Measurements from ENCODE around the gene CENPH.
A peak's percentile ranks its signal among the peaks of the same experiment; 100 is the strongest.
"Not testable (repeated sequence)": the region's sequence is repeated elsewhere in the genome, so short reads cannot be mapped to it uniquely, and the experiment has no call there.

Gene CENPH

DNA sequence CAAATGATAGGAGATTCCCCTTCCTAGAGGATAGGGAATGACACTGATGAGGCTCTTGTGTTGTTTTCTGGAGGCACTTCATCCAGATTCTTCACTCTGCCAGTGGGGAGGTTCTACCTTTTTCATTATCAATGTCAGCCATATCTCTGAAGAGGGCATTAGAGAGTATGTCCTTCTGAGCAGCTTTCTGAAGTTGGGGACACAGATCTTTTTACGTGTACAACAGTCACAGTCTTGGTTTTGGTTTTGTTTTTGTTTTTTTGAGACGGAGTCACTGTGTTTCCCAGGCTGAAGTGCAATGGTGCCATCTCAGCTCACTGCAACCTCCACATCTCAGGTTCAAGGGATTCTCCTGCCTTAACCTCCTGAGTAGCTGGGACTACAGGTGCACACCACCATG is 22.6 kb downstream of the CENPH start:
- TF ChIP-seq, protein P1, sequence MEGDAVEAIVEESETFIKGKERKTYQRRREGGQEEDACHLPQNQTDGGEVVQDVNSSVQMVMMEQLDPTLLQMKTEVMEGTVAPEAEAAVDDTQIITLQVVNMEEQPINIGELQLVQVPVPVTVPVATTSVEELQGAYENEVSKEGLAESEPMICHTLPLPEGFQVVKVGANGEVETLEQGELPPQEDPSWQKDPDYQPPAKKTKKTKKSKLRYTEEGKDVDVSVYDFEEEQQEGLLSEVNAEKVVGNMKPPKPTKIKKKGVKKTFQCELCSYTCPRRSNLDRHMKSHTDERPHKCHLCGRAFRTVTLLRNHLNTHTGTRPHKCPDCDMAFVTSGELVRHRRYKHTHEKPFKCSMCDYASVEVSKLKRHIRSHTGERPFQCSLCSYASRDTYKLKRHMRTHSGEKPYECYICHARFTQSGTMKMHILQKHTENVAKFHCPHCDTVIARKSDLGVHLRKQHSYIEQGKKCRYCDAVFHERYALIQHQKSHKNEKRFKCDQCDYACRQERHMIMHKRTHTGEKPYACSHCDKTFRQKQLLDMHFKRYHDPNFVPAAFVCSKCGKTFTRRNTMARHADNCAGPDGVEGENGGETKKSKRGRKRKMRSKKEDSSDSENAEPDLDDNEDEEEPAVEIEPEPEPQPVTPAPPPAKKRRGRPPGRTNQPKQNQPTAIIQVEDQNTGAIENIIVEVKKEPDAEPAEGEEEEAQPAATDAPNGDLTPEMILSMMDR (conservative IDR thresholded peaks at IDR 0.05; ENCODE audit: low read depth, low read length), result no peak
- H3K4me3 ChIP-seq (ENCODE audit: low read depth, low read length), result no peak overlapping the region
- no peak for DNase-seq (ENCODE audit: low read depth)

DNA sequence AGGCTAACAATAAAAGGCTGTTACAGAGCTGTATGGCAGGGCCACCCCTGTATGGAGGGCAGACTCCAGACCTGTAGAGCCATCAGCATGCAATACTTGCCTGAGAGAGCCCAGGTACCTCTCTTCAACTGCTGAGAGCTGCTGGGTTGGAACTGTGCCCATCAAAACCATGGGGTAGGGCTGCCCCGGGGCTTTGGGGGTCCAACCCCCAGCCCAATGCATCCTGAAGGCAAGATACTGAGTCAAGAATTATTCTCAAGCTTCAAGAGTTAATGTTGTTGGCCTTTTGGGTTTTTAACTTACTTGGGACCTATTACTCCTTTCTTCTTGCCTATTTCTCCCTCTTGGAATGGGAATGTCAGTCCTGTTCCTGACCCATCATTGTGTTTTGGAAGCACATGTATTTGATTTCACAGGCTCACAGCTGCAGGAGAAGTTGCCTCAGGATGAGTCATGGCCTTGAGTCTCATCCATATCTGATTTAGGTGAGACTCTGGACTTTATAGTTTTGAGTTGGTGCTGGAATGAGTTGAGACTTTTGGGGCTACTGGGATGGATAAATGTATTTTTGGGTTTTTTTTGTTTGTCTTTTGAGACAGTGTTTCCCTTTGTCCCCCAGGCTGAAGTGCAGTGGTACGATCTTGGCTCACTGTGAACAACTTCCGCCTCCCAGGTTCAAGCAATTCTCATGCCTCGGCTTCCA is 24.3 kb downstream of the CENPH start:
- H3K4me3 ChIP-seq (ENCODE audit: low read depth, low read length), result no peak overlapping the region
- TF ChIP-seq, protein P1 (conservative IDR thresholded peaks at IDR 0.05; ENCODE audit: low read depth, low read length), result no peak
- peak; percentile 65 for DNase-seq (ENCODE audit: low read depth)

DNA sequence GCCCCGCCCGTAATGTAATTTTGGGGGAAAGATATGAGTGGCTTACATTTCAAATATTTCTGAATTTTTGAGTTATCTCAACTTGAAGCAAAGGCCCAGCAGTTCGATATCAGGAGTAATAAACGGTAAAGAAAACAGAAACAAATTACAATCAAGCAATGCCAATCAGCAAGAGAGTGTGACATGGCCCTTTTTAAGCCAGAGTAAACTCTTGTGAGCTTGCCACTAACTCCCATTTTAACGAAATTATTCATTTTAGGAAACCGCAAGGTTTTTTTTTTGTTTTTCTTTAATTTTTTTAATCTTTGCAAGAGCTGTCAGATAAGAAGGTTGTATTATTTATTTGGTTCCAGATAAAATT is 27.7 kb downstream of the CENPH start:
- no peak for DNase-seq (ENCODE audit: low read depth)
- TF ChIP-seq, protein P1 (conservative IDR thresholded peaks at IDR 0.05; ENCODE audit: low read depth, low read length), result no peak
- peak overlapping the region; percentile 100 for H3K4me3 ChIP-seq (ENCODE audit: low read depth, low read length)

DNA sequence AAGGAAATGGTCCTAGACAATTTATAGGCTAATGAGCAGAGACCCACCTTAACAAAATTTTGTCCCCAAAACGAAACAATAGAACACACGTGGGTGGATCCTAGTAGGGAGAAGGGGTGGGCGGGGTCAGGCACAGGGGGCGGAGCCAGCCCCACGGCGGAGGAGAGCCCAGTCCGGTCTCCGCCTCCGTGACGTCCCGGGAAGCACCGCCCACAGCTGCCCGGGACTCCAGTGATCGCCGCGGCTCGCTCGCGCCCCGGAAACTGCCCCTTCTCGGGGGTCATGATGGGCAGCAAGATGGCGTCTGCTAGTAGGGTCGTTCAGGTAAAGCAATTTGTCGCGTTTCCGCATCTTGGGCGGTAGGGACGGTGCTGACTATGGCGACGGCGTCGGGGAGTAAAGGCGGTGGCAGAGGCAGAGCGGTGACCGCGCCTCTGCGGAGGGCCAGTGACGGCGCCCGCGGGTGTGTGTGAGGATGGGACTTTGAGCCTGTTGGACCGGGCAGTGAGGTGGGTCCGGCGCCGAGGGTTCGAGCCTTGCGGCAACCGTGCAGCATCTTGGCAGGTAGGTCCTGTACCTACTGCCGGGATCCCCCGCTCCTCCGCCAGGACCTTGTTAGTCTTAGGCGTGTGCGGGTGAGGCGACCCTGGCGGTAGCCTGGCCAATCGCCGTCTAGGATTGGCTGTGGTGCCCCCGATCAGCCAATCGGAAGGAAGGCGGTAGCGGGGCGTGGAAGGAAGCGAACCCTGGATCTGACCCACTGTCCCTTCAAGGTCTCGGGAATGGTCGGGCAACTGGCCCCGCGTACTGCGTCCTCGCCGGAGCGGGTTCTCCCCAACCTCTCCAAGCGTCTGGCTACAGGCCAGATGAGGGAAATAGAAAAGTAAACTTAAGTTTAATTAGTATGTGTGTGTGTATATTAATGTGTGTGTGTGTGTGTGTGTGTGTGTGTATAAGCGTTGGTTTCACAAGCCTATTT is 28.5 kb downstream of the CENPH start:
- DNase-seq (ENCODE audit: low read depth), result peak; percentile 95
- TF ChIP-seq, protein P1 (conservative IDR thresholded peaks at IDR 0.05; ENCODE audit: low read depth, low read length), result peak; percentile 30
- peak overlapping the region; percentile 100 for H3K4me3 ChIP-seq (ENCODE audit: low read depth, low read length)

DNA sequence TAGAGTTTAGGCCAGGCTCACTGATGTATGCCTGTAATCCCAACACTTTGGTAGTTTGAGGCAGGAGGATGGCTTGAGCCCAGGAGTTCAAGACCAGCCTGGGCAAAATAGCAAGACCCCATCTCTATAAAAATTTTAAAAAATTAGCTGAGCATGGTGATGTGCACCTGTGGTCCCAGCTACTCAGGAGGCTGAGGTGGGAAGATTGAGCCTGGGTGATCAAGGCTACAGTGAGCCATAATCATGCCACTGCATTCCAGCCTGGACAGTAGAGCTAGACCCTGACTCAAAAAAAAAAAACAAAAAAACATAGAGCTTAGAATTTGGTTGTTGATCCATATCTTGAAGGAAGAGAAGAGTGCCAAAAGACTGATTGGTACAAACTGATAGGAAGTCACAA is 30.6 kb downstream of the CENPH start:
- no peak for DNase-seq (ENCODE audit: low read depth)
- no peak overlapping the region for H3K4me3 ChIP-seq (ENCODE audit: low read depth, low read length)
- TF ChIP-seq, protein P1 (conservative IDR thresholded peaks at IDR 0.05; ENCODE audit: low read depth, low read length), result no peak

DNA sequence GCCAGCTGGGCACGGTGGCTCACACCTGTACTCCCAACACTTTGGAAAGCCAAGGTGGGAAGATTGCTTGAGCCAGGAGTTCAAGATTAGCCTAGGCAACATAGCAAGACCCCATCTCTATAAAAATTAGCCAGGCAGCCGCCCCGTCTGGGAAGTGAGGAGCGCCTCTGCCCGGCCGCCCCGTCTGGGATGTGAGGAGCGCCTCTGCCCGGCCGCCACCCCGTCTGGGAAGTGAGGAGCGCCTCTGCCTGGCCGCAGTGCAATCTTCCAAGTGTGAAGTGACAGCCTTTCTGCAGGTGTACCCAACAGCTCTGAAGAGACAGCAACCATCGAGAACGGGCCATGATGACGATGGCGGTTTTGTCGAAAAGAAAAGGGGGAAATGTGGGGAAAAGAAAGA is 31.0 kb downstream of the CENPH start:
- not testable (repeated sequence) for H3K4me3 ChIP-seq (ENCODE audit: low read depth, low read length); DNase-seq (ENCODE audit: low read depth)

DNA sequence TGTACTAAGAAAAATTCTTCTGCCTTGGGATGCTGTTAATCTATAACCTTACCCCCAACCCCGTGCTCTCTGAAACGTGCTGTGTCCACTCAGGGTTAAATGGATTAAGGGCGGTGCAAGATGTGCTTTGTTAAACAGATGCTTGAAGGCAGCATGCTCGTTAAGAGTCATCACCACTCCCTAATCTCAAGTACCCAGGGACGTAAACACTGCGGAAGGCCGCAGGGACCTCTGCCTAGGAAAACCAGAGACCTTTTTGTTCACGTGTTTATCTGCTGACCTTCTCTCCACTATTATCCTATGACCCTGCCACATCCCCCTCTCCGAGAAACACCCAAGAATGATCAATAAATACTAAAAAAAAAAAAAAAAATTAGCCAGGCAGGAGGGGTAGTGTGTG is 31.4 kb downstream of the CENPH start:
- H3K4me3 ChIP-seq (ENCODE audit: low read depth, low read length); DNase-seq (ENCODE audit: low read depth): not testable (repeated sequence)

DNA sequence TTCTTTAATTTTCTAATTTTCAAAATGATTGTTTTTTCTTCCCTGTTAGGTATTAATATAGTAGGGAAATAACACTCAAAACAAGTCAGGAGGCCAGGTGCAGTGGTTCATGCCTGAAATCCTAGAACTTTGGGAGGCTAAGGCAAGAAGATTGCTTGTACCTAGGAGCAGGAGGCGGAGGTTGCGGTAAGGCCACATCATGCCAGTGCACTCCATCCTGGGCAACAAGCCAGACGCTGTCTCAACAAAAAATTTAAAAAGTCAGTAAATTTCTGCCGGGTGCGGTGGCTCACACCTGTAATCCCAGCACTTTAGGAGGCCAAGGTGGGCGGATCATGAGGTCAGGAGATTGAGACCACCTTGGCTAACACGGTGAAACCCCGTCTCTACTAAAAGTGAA is 35.1 kb downstream of the CENPH start:
- H3K4me3 ChIP-seq (ENCODE audit: low read depth, low read length), result no peak overlapping the region
- DNase-seq (ENCODE audit: low read depth), result no peak
- TF ChIP-seq, protein P1 (conservative IDR thresholded peaks at IDR 0.05; ENCODE audit: low read depth, low read length), result no peak
